ENCODE data around the gene NUP85.

NUP85 gene

GRCh38 chr17:75225016-75225415 is 19.5 kb downstream of the NUP85 start:
- peaks cover 45 to 95% of the 10 kb centered on the region in 2 donors for H3K36me3 ChIP-seq (replicated peaks in 1 of 2; ENCODE audit: control insufficient read depth in 2 of 2, insufficient read depth in 2 of 2, low read length in 2 of 2)
- no peak overlapping the region for H2BK5ac ChIP-seq (ENCODE audit: low read length)
- no peak for DNase-seq (ENCODE audit: low spot score)

GRCh38 chr17:75227729-75228128 is 22.2 kb downstream of the NUP85 start:
- H2BK5ac ChIP-seq (ENCODE audit: low read length): no peak overlapping the region
- H3K27ac ChIP-seq (replicated peaks; ENCODE audit: low read length): no peak overlapping the region
- peaks cover 55 to 98% of the 10 kb centered on the region in 2 donors for H3K36me3 ChIP-seq (replicated peaks in 1 of 2; ENCODE audit: control insufficient read depth in 2 of 2, insufficient read depth in 2 of 2, low read length in 2 of 2)

More at GRCh38 chr17:75225016-75225415, 19.5 kb downstream of the NUP85 start:
- Histone ChIP-seq H3K27ac (replicated peaks; ENCODE audit: low read length) (no peak overlapping the region), H3K23ac (ENCODE audit: low read depth, low read length, poor library complexity) (no peak overlapping the region), H3K4ac (ENCODE audit: low read length) (no peak overlapping the region), H2AFZ (ENCODE audit: low read length) (no peak overlapping the region), H3K14ac (ENCODE audit: low read length) (no peak overlapping the region), H3K4me1 (ENCODE audit: control insufficient read depth in 2 of 2, insufficient read depth in 1 of 2, low read depth in 1 of 2, low read length in 2 of 2) (no peaks in the 10 kb centered on the region), H3K9me3 (replicated peaks in 1 of 2; ENCODE audit: control insufficient read depth in 2 of 2, insufficient read depth in 1 of 2, low read depth in 1 of 2, low read length in 2 of 2) (no peaks in the 10 kb centered on the region), H3K18ac (ENCODE audit: low read length) (no peak overlapping the region), H4K8ac (ENCODE audit: low read depth, low read length) (no peak overlapping the region), H2AK5ac (ENCODE audit: low read depth, low read length) (no peak overlapping the region), H3K4me2 (ENCODE audit: insufficient read depth, low read length, poor library complexity, severe bottlenecking) (no peak overlapping the region), H2BK12ac (ENCODE audit: low read length) (no peak overlapping the region), H4K91ac (ENCODE audit: low read depth, low read length, poor library complexity) (no peak overlapping the region), H3K4me3 (ENCODE audit: low read length in 2 of 2) (no peak overlapping the region), H3K9ac (ENCODE audit: low read depth, low read length, poor library complexity) (no peak overlapping the region), H2BK15ac (ENCODE audit: low read length) (no peak overlapping the region), H3K27me3 (ENCODE audit: control insufficient read depth in 3 of 3, insufficient read depth in 3 of 3, low read depth in 1 of 3, low read length in 3 of 3) (no peaks in the 10 kb centered on the region), H3K79me1 (ENCODE audit: low read depth, low read length) (no peaks in the 10 kb centered on the region), H2BK120ac (ENCODE audit: low read depth, low read length) (no peak overlapping the region)
- no CpG with 5 or more reads among the region's 14 CpGs for WGBS, 2 donors (ENCODE audit: extremely low coverage in 2 of 2, insufficient read length in 2 of 2, insufficient replicate concordance in 1 of 2)

GRCh38 chr17:75228305-75228704 is 22.8 kb downstream of the NUP85 start:
- H4K91ac ChIP-seq (ENCODE audit: low read depth, low read length, poor library complexity): no peak overlapping the region
- H3K4ac ChIP-seq (ENCODE audit: low read length): no peak overlapping the region
- peaks cover 3% of the 10 kb centered on the region for H3K79me1 ChIP-seq (ENCODE audit: low read depth, low read length)
- H3K4me1 ChIP-seq (ENCODE audit: control insufficient read depth in 2 of 2, insufficient read depth in 1 of 2, low read depth in 1 of 2, low read length in 2 of 2): no peaks in the 10 kb centered on the region
- H3K27ac ChIP-seq (replicated peaks; ENCODE audit: low read length): no peak overlapping the region
- DNase-seq (ENCODE audit: low spot score): no peak
- no peaks in the 10 kb centered on the region for H3K27me3 ChIP-seq (ENCODE audit: control insufficient read depth in 3 of 3, insufficient read depth in 3 of 3, low read depth in 1 of 3, low read length in 3 of 3)
- H2BK12ac ChIP-seq (ENCODE audit: low read length): no peak overlapping the region
- H2AFZ ChIP-seq (ENCODE audit: low read length): no peak overlapping the region
- no peak overlapping the region for H3K14ac ChIP-seq (ENCODE audit: low read length)
- no peak overlapping the region for H2BK120ac ChIP-seq (ENCODE audit: low read depth, low read length)
- no peak overlapping the region for H3K18ac ChIP-seq (ENCODE audit: low read length)
- no peak overlapping the region for H4K8ac ChIP-seq (ENCODE audit: low read depth, low read length)
- H3K4me2 ChIP-seq (ENCODE audit: insufficient read depth, low read length, poor library complexity, severe bottlenecking): no peak overlapping the region
- H3K9me3 ChIP-seq (replicated peaks in 1 of 2; ENCODE audit: control insufficient read depth in 2 of 2, insufficient read depth in 1 of 2, low read depth in 1 of 2, low read length in 2 of 2): no peaks in the 10 kb centered on the region
- no peak overlapping the region for H3K23ac ChIP-seq (ENCODE audit: low read depth, low read length, poor library complexity)
- no peak overlapping the region for H3K9ac ChIP-seq (ENCODE audit: low read depth, low read length, poor library complexity)
- no peak overlapping the region for H2BK5ac ChIP-seq (ENCODE audit: low read length)
- H2AK5ac ChIP-seq (ENCODE audit: low read depth, low read length): no peak overlapping the region
- no CpG with 5 or more reads among the region's 2 CpGs for WGBS, 2 donors (ENCODE audit: extremely low coverage in 2 of 2, insufficient read length in 2 of 2, insufficient replicate concordance in 1 of 2)
- no peak overlapping the region for H3K4me3 ChIP-seq (ENCODE audit: low read length in 2 of 2)
- no peak overlapping the region for H2BK15ac ChIP-seq (ENCODE audit: low read length)
- peaks cover 59 to 98% of the 10 kb centered on the region in 2 donors for H3K36me3 ChIP-seq (replicated peaks in 1 of 2; ENCODE audit: control insufficient read depth in 2 of 2, insufficient read depth in 2 of 2, low read length in 2 of 2)

More at GRCh38 chr17:75227729-75228128, 22.2 kb downstream of the NUP85 start:
- Histone ChIP-seq H2BK15ac (ENCODE audit: low read length) (no peak overlapping the region), H3K23ac (ENCODE audit: low read depth, low read length, poor library complexity) (no peak overlapping the region), H3K4ac (ENCODE audit: low read length) (no peak overlapping the region), H2BK120ac (ENCODE audit: low read depth, low read length) (no peak overlapping the region), H2AFZ (ENCODE audit: low read length) (no peak overlapping the region), H3K9ac (ENCODE audit: low read depth, low read length, poor library complexity) (no peak overlapping the region), H3K18ac (ENCODE audit: low read length) (no peak overlapping the region), H3K4me1 (ENCODE audit: control insufficient read depth in 2 of 2, insufficient read depth in 1 of 2, low read depth in 1 of 2, low read length in 2 of 2) (no peaks in the 10 kb centered on the region), H2BK12ac (ENCODE audit: low read length) (no peak overlapping the region), H3K14ac (ENCODE audit: low read length) (no peak overlapping the region), H2AK5ac (ENCODE audit: low read depth, low read length) (no peak overlapping the region), H3K4me2 (ENCODE audit: insufficient read depth, low read length, poor library complexity, severe bottlenecking) (no peak overlapping the region), H3K27me3 (ENCODE audit: control insufficient read depth in 3 of 3, insufficient read depth in 3 of 3, low read depth in 1 of 3, low read length in 3 of 3) (no peaks in the 10 kb centered on the region), H3K79me1 (ENCODE audit: low read depth, low read length) (peaks cover 3% of the 10 kb centered on the region), H3K4me3 (ENCODE audit: low read length in 2 of 2) (no peak overlapping the region), H3K9me3 (replicated peaks in 1 of 2; ENCODE audit: control insufficient read depth in 2 of 2, insufficient read depth in 1 of 2, low read depth in 1 of 2, low read length in 2 of 2) (no peaks in the 10 kb centered on the region), H4K91ac (ENCODE audit: low read depth, low read length, poor library complexity) (no peak overlapping the region), H4K8ac (ENCODE audit: low read depth, low read length) (no peak overlapping the region)
- no peak for DNase-seq (ENCODE audit: low spot score)
- WGBS, 2 donors (ENCODE audit: extremely low coverage in 2 of 2, insufficient read length in 2 of 2, insufficient replicate concordance in 1 of 2): no CpG with 5 or more reads among the region's 5 CpGs

- no peak overlapping the region for H2AFZ ChIP-seq (ENCODE audit: low read length)
- H4K8ac ChIP-seq (ENCODE audit: low read depth, low read length): no peak overlapping the region
- no peak overlapping the region for H3K18ac ChIP-seq (ENCODE audit: low read length)
- peaks cover 3% of the 10 kb centered on the region for H3K79me1 ChIP-seq (ENCODE audit: low read depth, low read length)
- H3K4me1 ChIP-seq (ENCODE audit: control insufficient read depth in 2 of 2, insufficient read depth in 1 of 2, low read depth in 1 of 2, low read length in 2 of 2): no peaks in the 10 kb centered on the region
- no peak overlapping the region for H2BK120ac ChIP-seq (ENCODE audit: low read depth, low read length)
- H3K36me3 ChIP-seq (replicated peaks in 1 of 2; ENCODE audit: control insufficient read depth in 2 of 2, insufficient read depth in 2 of 2, low read length in 2 of 2): peaks cover 59 to 95% of the 10 kb centered on the region in 2 donors
- WGBS, 2 donors (ENCODE audit: extremely low coverage in 2 of 2, insufficient read length in 2 of 2, insufficient replicate concordance in 1 of 2): no CpG with 5 or more reads among the region's 4 CpGs
- no peak for DNase-seq (ENCODE audit: low spot score)
- H3K27me3 ChIP-seq (ENCODE audit: control insufficient read depth in 3 of 3, insufficient read depth in 3 of 3, low read depth in 1 of 3, low read length in 3 of 3): no peaks in the 10 kb centered on the region
- no peak overlapping the region for H3K4me3 ChIP-seq (ENCODE audit: low read length in 2 of 2)
- no peak overlapping the region for H2BK5ac ChIP-seq (ENCODE audit: low read length)
- H2AK5ac ChIP-seq (ENCODE audit: low read depth, low read length): no peak overlapping the region
- no peak overlapping the region for H3K9ac ChIP-seq (ENCODE audit: low read depth, low read length, poor library complexity)
- H2BK12ac ChIP-seq (ENCODE audit: low read length): no peak overlapping the region
- H3K9me3 ChIP-seq (replicated peaks in 1 of 2; ENCODE audit: control insufficient read depth in 2 of 2, insufficient read depth in 1 of 2, low read depth in 1 of 2, low read length in 2 of 2): no peaks in the 10 kb centered on the region
- H3K27ac ChIP-seq (replicated peaks; ENCODE audit: low read length): no peak overlapping the region
- no peak overlapping the region for H4K91ac ChIP-seq (ENCODE audit: low read depth, low read length, poor library complexity)
- no peak overlapping the region for H3K23ac ChIP-seq (ENCODE audit: low read depth, low read length, poor library complexity)
- H3K14ac ChIP-seq (ENCODE audit: low read length): no peak overlapping the region
- H3K4me2 ChIP-seq (ENCODE audit: insufficient read depth, low read length, poor library complexity, severe bottlenecking): no peak overlapping the region
- H3K4ac ChIP-seq (ENCODE audit: low read length): no peak overlapping the region
- no peak overlapping the region for H2BK15ac ChIP-seq (ENCODE audit: low read length)
Measured at GRCh38 chr17:75228847-75229246, 23.4 kb downstream of the NUP85 start.

Data from neuronal stem cell (in vitro differentiated cells).